NCI-H2081 treated with DMSO at 0.1 percent for 48 hours (cell line): ENCODE measurements around the gene TTYH3.

ENCODE experiments used
- DNase-seq: peaks from one replicate; lab custom pipeline; 2025; lab: John Stamatoyannopoulos, UW

The TTYH3 gene

GRCh38 chr7:2635148-2635668 lies 3.4 kb downstream of the TTYH3 start:
- DNase-seq: no peak

GRCh38 chr7:2635810-2636701 lies 4.3 kb downstream of the TTYH3 start:
- no peak for DNase-seq

GRCh38 chr7:2637066-2637471 lies 5.3 kb downstream of the TTYH3 start:
- DNase-seq: no peak

GRCh38 chr7:2637505-2638223 lies 5.9 kb downstream of the TTYH3 start:
- no peak for DNase-seq

- DNase-seq: no peak
Measured at GRCh38 chr7:2638224-2638991, 6.6 kb downstream of the TTYH3 start.

GRCh38 chr7:2639181-2639681 lies 7.4 kb downstream of the TTYH3 start:
- no peak for DNase-seq

GRCh38 chr7:2639695-2640481 lies 8.1 kb downstream of the TTYH3 start:
- no peak for DNase-seq

GRCh38 chr7:2640482-2640830 lies 8.7 kb downstream of the TTYH3 start:
- no peak for DNase-seq

- no peak for DNase-seq
Measured at GRCh38 chr7:2640846-2641316, 9.1 kb downstream of the TTYH3 start.

GRCh38 chr7:2641406-2642393 lies 9.9 kb downstream of the TTYH3 start:
- DNase-seq: no peak

GRCh38 chr7:2643386-2644219 lies 11.8 kb downstream of the TTYH3 start:
- no peak for DNase-seq

- no peak for DNase-seq
Measured at GRCh38 chr7:2644220-2644561, 12.4 kb downstream of the TTYH3 start.

- no peak for DNase-seq
Measured at GRCh38 chr7:2644562-2645273, 12.9 kb downstream of the TTYH3 start.

GRCh38 chr7:2645274-2645868 lies 13.6 kb downstream of the TTYH3 start:
- DNase-seq: no peak

- no peak for DNase-seq
Measured at GRCh38 chr7:2646336-2646679, 14.5 kb downstream of the TTYH3 start.

- no peak for DNase-seq
Measured at GRCh38 chr7:2646680-2647571, 15.1 kb downstream of the TTYH3 start.

- no peak for DNase-seq
Measured at GRCh38 chr7:2647594-2648172, 15.9 kb downstream of the TTYH3 start.
